RWPE2 (cell line): ENCODE measurements around the gene LPGAT1.

Source experiments
- ATAC-seq: fragments of 200-7000 bp; cut with Tn5 transposase; 3 replicates; pipeline ENCODE4 v1.9.1; 2021; ENCODE audit warnings: low read depth
- DNase-seq: peaks from one replicate; pipeline ENCODE4 v3.0.0-alpha.2; 2020; ENCODE audit warnings: low spot score
- H3K27ac ChIP-seq: fragments of 450-650 bp; 2 replicates; pipeline ENCODE4 v1.5.1; 2017; ENCODE audit warnings: mild to moderate bottlenecking; ENCODE audit not compliant: poor library complexity, severe bottlenecking
- H3K27me3 ChIP-seq: fragments of 250-450 bp; sonication (Bioruptor Pico); 2 replicates; pipeline ENCODE4 v1.5.1; 2021; ENCODE audit warnings: mild to moderate bottlenecking, moderate library complexity; ENCODE audit not compliant: insufficient read depth, poor library complexity, severe bottlenecking
- H3K36me3 ChIP-seq: fragments of 250-450 bp; sonication (Bioruptor Pico); 2 replicates; pipeline ENCODE4 v1.5.1; 2020; ENCODE audit warnings: low read depth, mild to moderate bottlenecking, moderate library complexity
- H3K4me1 ChIP-seq: fragments of 250-450 bp; sonication (Bioruptor Pico); 2 replicates; pipeline ENCODE4 v1.5.1; 2021; ENCODE audit warnings: mild to moderate bottlenecking, moderate library complexity; ENCODE audit not compliant: insufficient read depth, poor library complexity, severe bottlenecking
- H3K4me3 ChIP-seq: fragments of 250-450 bp; sonication (Bioruptor Pico); 2 replicates; pipeline ENCODE4 v1.5.1; 2021; ENCODE audit warnings: mild to moderate bottlenecking, moderate library complexity; ENCODE audit not compliant: severe bottlenecking
- H3K9me3 ChIP-seq: fragments of 250-450 bp; sonication (Bioruptor Pico); 2 replicates; pipeline ENCODE4 v1.5.1; 2021; ENCODE audit warnings: mild to moderate bottlenecking, moderate library complexity; ENCODE audit not compliant: severe bottlenecking
- CTCF ChIP-seq: fragments of 450-650 bp; IDR thresholded peaks from one replicate; pipeline ENCODE4 v1.5.1; 2017; ENCODE audit warnings: mild to moderate bottlenecking, moderate library complexity; ENCODE audit not compliant: poor library complexity, severe bottlenecking

The LPGAT1 gene

GRCh38 chr1:211829343-211830054, 1.1 kb downstream of the LPGAT1 start:
- peak; percentile 43; the same call in 2 of the 3 replicates for ATAC-seq
- H3K27me3 ChIP-seq = no peaks in the 10 kb centered on the region
- H3K4me3 ChIP-seq = peak overlapping the region; percentile 63
- no peaks in the 10 kb centered on the region for H3K36me3 ChIP-seq
- no peak for DNase-seq
- no peak for TF ChIP-seq CTCF
- H3K27ac ChIP-seq = peak overlapping the region; percentile 39
- no peaks in the 10 kb centered on the region for H3K9me3 ChIP-seq
- peaks cover 2% of the 10 kb centered on the region for H3K4me1 ChIP-seq

- peak overlapping the region; percentile 63 for H3K4me3 ChIP-seq
- H3K27me3 ChIP-seq = no peaks in the 10 kb centered on the region
- H3K9me3 ChIP-seq = no peaks in the 10 kb centered on the region
- no peak for TF ChIP-seq CTCF
- H3K4me1 ChIP-seq = peaks cover 2% of the 10 kb centered on the region
- no peak overlapping the region for H3K27ac ChIP-seq
- ATAC-seq = no peak
- H3K36me3 ChIP-seq = no peaks in the 10 kb centered on the region
- DNase-seq = no peak
Observed at GRCh38 chr1:211828584-211829342, 1.8 kb downstream of the LPGAT1 start.

GRCh38 chr1:211827051-211827450, 3.5 kb downstream of the LPGAT1 start:
- H3K27ac ChIP-seq = no peak overlapping the region
- no peaks in the 10 kb centered on the region for H3K9me3 ChIP-seq
- no peak for TF ChIP-seq CTCF
- ATAC-seq = no peak
- H3K4me3 ChIP-seq = no peak overlapping the region
- peaks cover 2% of the 10 kb centered on the region for H3K4me1 ChIP-seq
- no peaks in the 10 kb centered on the region for H3K36me3 ChIP-seq
- no peak for DNase-seq
- H3K27me3 ChIP-seq = no peaks in the 10 kb centered on the region

GRCh38 chr1:211825980-211826379, 4.6 kb downstream of the LPGAT1 start:
- Histone ChIP-seq H3K36me3 (no peaks in the 10 kb centered on the region), H3K27me3 (no peaks in the 10 kb centered on the region), H3K27ac (no peak overlapping the region), H3K4me3 (no peak overlapping the region), H3K9me3 (no peaks in the 10 kb centered on the region), H3K4me1 (peaks cover 2% of the 10 kb centered on the region)
- ATAC-seq = 0 out of 3 replicates have a peak, but pooled peaks have one; percentile 29
- no peak for DNase-seq
- no peak for TF ChIP-seq CTCF
